Activated CD8-positive, alpha-beta T cell treated with anti-CD3 and anti-CD28 coated beads for 36 hours (primary cell): Measurements from ENCODE around the gene RSRC1. TPM values are rescaled to one million over a fixed set of nuclear protein-coding genes. Genes with fewer than 3 reads are reported as not detected.

Experiments used
- ATAC-seq: fragments of 200-7000 bp; cut with Tn5 transposase; one replicate; pipeline ENCODE4 v1.10.0; 2021; ENCODE audit warnings: mild to moderate bottlenecking, moderate library complexity
- CTCF ChIA-PET: fragments of 350-600 bp; sonication (Branson Sonifier 250); formaldehyde crosslinking; loops from one replicate; lab custom pipeline; 2021; ENCODE audit warnings: antibody characterized with exemption; lab: Charles Lee
- POLR2A ChIA-PET: fragments of 350-600 bp; sonication (Branson Sonifier 250); formaldehyde crosslinking; loops from one replicate; lab custom pipeline; 2021; ENCODE audit warnings: antibody characterized with exemption; lab: Charles Lee
- DNase-seq: peaks from one replicate; pipeline ENCODE4 v3.0.0-alpha.2; 2020
- H3K27ac Mint-ChIP-seq: one replicate; pipeline ENCODE4 v1.8.0; 2021; ENCODE audit warnings: mild to moderate bottlenecking, mixed read lengths
- H3K27me3 Mint-ChIP-seq: one replicate; pipeline ENCODE4 v1.8.0; 2021; ENCODE audit warnings: mixed read lengths
- H3K36me3 Mint-ChIP-seq: one replicate; pipeline ENCODE4 v1.8.0; 2021; ENCODE audit warnings: low read depth, mixed read lengths
- H3K4me1 Mint-ChIP-seq: one replicate; pipeline ENCODE4 v1.8.0; 2021; ENCODE audit warnings: low read depth, mixed read lengths
- H3K4me3 Mint-ChIP-seq: one replicate; pipeline ENCODE4 v1.8.0; 2021; ENCODE audit warnings: mild to moderate bottlenecking, moderate library complexity, mixed read lengths
- H3K9me3 Mint-ChIP-seq: one replicate; pipeline ENCODE4 v1.8.0; 2021; ENCODE audit warnings: mixed read lengths
- intact Hi-C: fragments of 100-400 bp; cut with micrococcal nuclease; formaldehyde crosslinking; loops from one replicate; pipeline ENCODE4 v1.10.0; 2022
- total RNA-seq, 2 experiments: library from RNA; stranded (reverse); gene quantifications; one replicate each; pipeline ENCODE4 v1.2.3, GENCODE V29; 2021
- TF ChIP-seq, protein P1 (sequence below): fragments of 200-600 bp; IDR thresholded peaks from one replicate; pipeline ENCODE4 v1.8.0; 2022; ENCODE audit warnings: antibody characterized with exemption, mild to moderate bottlenecking

The RSRC1 gene
- total RNA-seq, 2 experiments from 2014 or later, result 37.9 to 44.7 TPM

DNA sequence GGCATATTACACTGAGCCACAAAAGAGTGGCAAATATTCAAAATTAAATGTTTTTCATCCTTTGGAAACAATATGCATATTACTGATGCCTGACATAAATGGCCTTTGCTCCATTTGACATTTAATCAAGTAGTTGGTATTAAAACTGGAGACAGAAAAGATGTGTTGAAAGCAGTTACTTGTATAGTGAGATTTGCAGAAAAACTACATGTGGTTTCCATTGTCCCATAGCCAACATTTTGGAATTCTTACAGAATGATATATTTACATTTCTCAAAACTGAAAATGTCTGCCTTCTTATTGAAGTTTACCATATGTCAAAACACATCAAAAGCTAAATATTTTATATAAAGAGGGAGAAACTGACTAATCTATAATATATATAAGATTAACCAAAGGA is 25.2 kb upstream of the RSRC1 start:
- H3K36me3 Mint-ChIP-seq, result no peaks in the 10 kb centered on the region
- DNase-seq (no peak), ATAC-seq (no peak)
- ChIA-PET POLR2A (no interaction called here), CTCF (interaction anchor here (0.8 kb wide), 1 partner anchor 575 kb away, joined by 3 read pairs; no protein-coding TSS in a partner anchor)
- no peaks in the 10 kb centered on the region for H3K9me3 Mint-ChIP-seq
- no peak overlapping the region for H3K4me3 Mint-ChIP-seq
- H3K27ac Mint-ChIP-seq, result no peak overlapping the region
- intact Hi-C loops, result no loop called here
- no peaks in the 10 kb centered on the region for H3K4me1 Mint-ChIP-seq
- TF ChIP-seq, protein P1, sequence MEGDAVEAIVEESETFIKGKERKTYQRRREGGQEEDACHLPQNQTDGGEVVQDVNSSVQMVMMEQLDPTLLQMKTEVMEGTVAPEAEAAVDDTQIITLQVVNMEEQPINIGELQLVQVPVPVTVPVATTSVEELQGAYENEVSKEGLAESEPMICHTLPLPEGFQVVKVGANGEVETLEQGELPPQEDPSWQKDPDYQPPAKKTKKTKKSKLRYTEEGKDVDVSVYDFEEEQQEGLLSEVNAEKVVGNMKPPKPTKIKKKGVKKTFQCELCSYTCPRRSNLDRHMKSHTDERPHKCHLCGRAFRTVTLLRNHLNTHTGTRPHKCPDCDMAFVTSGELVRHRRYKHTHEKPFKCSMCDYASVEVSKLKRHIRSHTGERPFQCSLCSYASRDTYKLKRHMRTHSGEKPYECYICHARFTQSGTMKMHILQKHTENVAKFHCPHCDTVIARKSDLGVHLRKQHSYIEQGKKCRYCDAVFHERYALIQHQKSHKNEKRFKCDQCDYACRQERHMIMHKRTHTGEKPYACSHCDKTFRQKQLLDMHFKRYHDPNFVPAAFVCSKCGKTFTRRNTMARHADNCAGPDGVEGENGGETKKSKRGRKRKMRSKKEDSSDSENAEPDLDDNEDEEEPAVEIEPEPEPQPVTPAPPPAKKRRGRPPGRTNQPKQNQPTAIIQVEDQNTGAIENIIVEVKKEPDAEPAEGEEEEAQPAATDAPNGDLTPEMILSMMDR, result no peak
- peaks cover 31% of the 10 kb centered on the region for H3K27me3 Mint-ChIP-seq

GRCh38 chr3:158085358-158085757 is 24.5 kb upstream of the RSRC1 start:
- no peaks in the 10 kb centered on the region for H3K36me3 Mint-ChIP-seq
- no peak overlapping the region for H3K27ac Mint-ChIP-seq
- intact Hi-C loops, result no loop called here
- ChIA-PET CTCF (interaction anchor here (0.8 to 1.5 kb wide), 2 partner anchors 349 to 574 kb away, joined by 3 read pairs; no protein-coding TSS in a partner anchor), POLR2A (no interaction called here)
- H3K9me3 Mint-ChIP-seq, result no peaks in the 10 kb centered on the region
- TF ChIP-seq, protein P1, result no peak
- H3K4me3 Mint-ChIP-seq, result no peak overlapping the region
- H3K27me3 Mint-ChIP-seq, result peaks cover 36% of the 10 kb centered on the region
- H3K4me1 Mint-ChIP-seq, result no peaks in the 10 kb centered on the region
- DNase-seq (no peak), ATAC-seq (no peak)

- H3K9me3 Mint-ChIP-seq, result no peaks in the 10 kb centered on the region
- H3K4me3 Mint-ChIP-seq, result no peak overlapping the region
- peaks cover 39% of the 10 kb centered on the region for H3K27me3 Mint-ChIP-seq
- TF ChIP-seq, protein P1, result no peak
- no peak overlapping the region for H3K27ac Mint-ChIP-seq
- ChIA-PET CTCF (interaction anchor here (1.5 kb wide), 1 partner anchor 349 kb away, joined by 3 read pairs; no protein-coding TSS in a partner anchor), POLR2A (no interaction called here)
- DNase-seq, result no peak
- no peaks in the 10 kb centered on the region for H3K36me3 Mint-ChIP-seq
- intact Hi-C loops, result no loop called here
- no peak for ATAC-seq
- no peaks in the 10 kb centered on the region for H3K4me1 Mint-ChIP-seq
Measured at GRCh38 chr3:158085931-158086330, 24.0 kb upstream of the RSRC1 start.

DNA sequence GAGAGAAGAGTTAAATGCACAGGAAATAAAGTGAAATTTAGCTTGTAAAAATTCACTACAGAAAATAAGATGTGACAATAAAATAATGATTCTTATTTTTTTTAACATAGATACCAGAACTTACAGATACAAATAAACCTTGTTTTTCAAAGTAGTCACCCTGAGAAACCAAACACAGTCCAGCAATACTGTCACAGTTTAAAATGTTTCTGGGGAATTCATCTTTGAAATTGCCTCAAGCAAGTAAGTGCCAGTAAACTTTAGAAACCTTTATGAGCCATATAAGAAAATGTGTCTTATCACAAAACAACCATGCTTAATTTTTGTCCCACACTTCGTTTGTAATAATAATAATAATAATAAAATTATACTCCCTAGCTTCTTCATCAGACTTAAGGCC is 23.5 kb upstream of the RSRC1 start:
- DNase-seq (no peak), ATAC-seq (no peak)
- ChIA-PET POLR2A (no interaction called here), CTCF (interaction anchor here (1.5 kb wide), 1 partner anchor 348 kb away, joined by 3 read pairs; no protein-coding TSS in a partner anchor)
- no peaks in the 10 kb centered on the region for H3K36me3 Mint-ChIP-seq
- intact Hi-C loops, result no loop called here
- peaks cover 39% of the 10 kb centered on the region for H3K27me3 Mint-ChIP-seq
- no peak overlapping the region for H3K27ac Mint-ChIP-seq
- H3K4me1 Mint-ChIP-seq, result no peaks in the 10 kb centered on the region
- H3K4me3 Mint-ChIP-seq, result no peak overlapping the region
- TF ChIP-seq, protein P1, result no peak
- H3K9me3 Mint-ChIP-seq, result no peaks in the 10 kb centered on the region

DNA sequence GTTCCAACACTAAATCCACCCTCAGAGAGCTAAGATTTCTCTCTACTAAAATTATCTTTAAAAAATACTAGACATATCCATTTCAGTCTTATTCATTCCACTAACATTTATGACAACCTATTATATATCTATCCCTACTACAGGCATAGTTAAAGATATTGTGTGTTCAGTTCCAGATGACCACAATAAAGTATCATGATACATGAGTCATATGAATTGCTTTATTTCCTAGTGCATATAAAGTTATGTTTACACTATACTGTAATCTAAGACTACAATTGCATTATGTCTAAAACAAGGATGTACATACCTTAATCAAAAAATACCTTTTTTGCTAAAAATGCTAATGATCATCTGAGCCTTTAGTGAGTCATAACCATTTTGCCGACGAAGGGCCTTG is 23.1 kb upstream of the RSRC1 start:
- ATAC-seq (no peak), DNase-seq (no peak)
- Mint-ChIP-seq H3K4me1 (no peaks in the 10 kb centered on the region), H3K36me3 (no peaks in the 10 kb centered on the region), H3K9me3 (no peaks in the 10 kb centered on the region), H3K27me3 (peaks cover 42% of the 10 kb centered on the region), H3K4me3 (no peak overlapping the region), H3K27ac (no peak overlapping the region)
- ChIA-PET POLR2A (no interaction called here), CTCF (interaction anchor here (1.5 kb wide), 1 partner anchor 348 kb away, joined by 3 read pairs; no protein-coding TSS in a partner anchor)
- intact Hi-C loops, result no loop called here
- TF ChIP-seq, protein P1, result no peak
